Neural progenitor cell (in vitro differentiated cells): ENCODE data around the gene PLTP.

ENCODE experiments used
- CTCF ChIP-seq: fragments of 200-600 bp; sonication (generic); IDR thresholded peaks from 2 replicates; pipeline ENCODE4 v1.5.1; 2017; ENCODE audit warnings: antibody characterized with exemption, mild to moderate bottlenecking
- EZH2 ChIP-seq: fragments of 200-600 bp; sonication (generic); IDR thresholded peaks from 2 replicates; pipeline ENCODE4 v1.6.1; 2017; ENCODE audit warnings: antibody characterized with exemption, mild to moderate bottlenecking, moderate library complexity
- EZH2phosphoT487 ChIP-seq: fragments of 200-600 bp; sonication (generic); IDR thresholded peaks from 2 replicates; pipeline ENCODE4 v1.6.1; 2017; ENCODE audit warnings: antibody characterized with exemption

GRCh38 chr20:45853484-45853883 lies 58.5 kb downstream of the PLTP start:
- TF ChIP-seq CTCF (no peak), EZH2 (no peak), EZH2phosphoT487 (no peak)
